GM12892 (cell line): Measurements from ENCODE around the gene NRCAM.

Source experiments
- POLR2A ChIP-seq: IDR thresholded peaks from 2 replicates; pipeline ENCODE4 v1.6.1; 2011; ENCODE audit warnings: low read depth, low read length, control low read depth
- POLR2AphosphoS5 ChIP-seq: IDR thresholded peaks from 2 replicates; pipeline ENCODE4 v1.6.1; 2011; ENCODE audit warnings: low read depth, low read length, control low read depth
- TAF1 ChIP-seq: IDR thresholded peaks from 2 replicates; pipeline ENCODE4 v1.6.1; 2011; ENCODE audit warnings: low read depth, mild to moderate bottlenecking, control low read depth, low read length, borderline replicate concordance

DNA sequence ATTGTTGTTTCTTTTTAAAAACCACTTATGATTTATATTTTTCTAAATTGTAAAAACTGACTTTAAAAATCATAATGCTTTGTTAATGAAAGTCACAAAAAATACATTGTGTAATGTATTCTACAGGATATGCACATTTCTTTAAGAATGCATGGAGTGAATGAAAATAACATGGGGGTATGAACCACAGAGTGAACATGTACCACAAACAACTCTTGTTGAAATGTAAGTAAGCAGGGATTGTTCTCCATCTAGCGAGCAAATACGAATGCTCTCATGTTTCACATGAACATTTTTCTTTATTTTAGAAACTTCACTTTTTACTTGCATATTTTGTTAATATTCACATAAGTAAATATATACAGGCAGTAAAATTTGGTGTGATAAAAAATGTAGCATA, 290.5 kb downstream of the NRCAM start:
- no peak for TF ChIP-seq TAF1
- no peak for TF ChIP-seq POLR2A
- TF ChIP-seq POLR2AphosphoS5, result no peak
